Large intestine (tissue), 3 donors: ENCODE results near the gene ZNF750. TPM values are rescaled to one million over a fixed set of nuclear protein-coding genes. Genes with fewer than 3 reads are reported as not detected.

Source experiments
- DNase-seq, 2 donors: peaks; one replicate each; pipeline versions ENCODE4 v3.0.0 to v3.0.0-alpha.2; 2013
- H3K27ac ChIP-seq: one replicate; pipeline ENCODE4 v1.5.1; 2013; ENCODE audit warnings: low read length
- H3K27me3 ChIP-seq: 2 replicates; pipeline ENCODE4 v1.6.1; 2013; ENCODE audit warnings: low read length; ENCODE audit not compliant: control insufficient read depth, insufficient read depth
- H3K36me3 ChIP-seq: 2 replicates; pipeline ENCODE4 v1.6.1; 2013; ENCODE audit warnings: low read length; ENCODE audit not compliant: control insufficient read depth, insufficient read depth
- H3K4me1 ChIP-seq: one replicate; pipeline ENCODE4 v1.6.1; 2013; ENCODE audit warnings: low read length; ENCODE audit not compliant: control insufficient read depth, insufficient read depth
- H3K4me3 ChIP-seq: one replicate; pipeline ENCODE4 v1.5.1; 2013; ENCODE audit warnings: low read length
- H3K9me3 ChIP-seq: one replicate; pipeline ENCODE4 v1.6.1; 2013; ENCODE audit warnings: mild to moderate bottlenecking, low read depth, low read length, moderate library complexity; ENCODE audit not compliant: control insufficient read depth
- WGBS: methylation state at CpG from one replicate; pipeline ENCODE4 v1.1.5; 2013; ENCODE audit warnings: low lambda C conversion rate; ENCODE audit not compliant: insufficient coverage; 5-methylcytosine and 5-hydroxymethylcytosine counted together
- polyA plus RNA-seq: library from polyadenylated mRNA; unstranded; fragments of 120-200 nt; gene quantifications from one replicate; pipeline ENCODE4 v1.2.1, GENCODE V29; 2013

ZNF750 gene
- polyA plus RNA-seq, 1 donor, result 0.18 TPM

DNA sequence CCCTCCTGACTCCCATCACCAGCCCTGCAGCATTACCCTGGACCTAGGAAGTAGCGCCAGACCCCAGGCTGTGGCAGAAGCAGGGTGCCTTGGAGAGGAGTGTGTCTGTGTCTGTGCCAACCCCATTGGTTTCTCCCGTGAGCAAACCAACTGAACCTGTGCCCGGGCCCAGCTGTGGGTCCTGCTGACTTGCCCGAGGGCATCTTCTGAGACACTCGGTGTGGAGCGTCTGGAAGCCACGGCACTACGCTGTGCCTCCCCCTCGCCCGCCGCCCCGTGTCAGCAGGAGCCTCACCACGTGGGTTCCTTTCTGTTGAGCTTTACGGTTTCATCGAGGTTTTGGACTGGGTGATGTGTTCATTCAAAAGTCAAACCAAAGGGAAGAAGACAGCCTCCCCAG, 27.8 kb downstream of the ZNF750 start:
- Histone ChIP-seq H3K9me3 (no peaks in the 10 kb centered on the region), H3K27ac (no peak overlapping the region), H3K4me1 (no peaks in the 10 kb centered on the region), H3K4me3 (no peak overlapping the region), H3K27me3 (no peaks in the 10 kb centered on the region), H3K36me3 (peaks cover 58% of the 10 kb centered on the region)
- no peak for DNase-seq
- WGBS, result no CpG with 5 or more reads among the region's 15 CpGs

DNA sequence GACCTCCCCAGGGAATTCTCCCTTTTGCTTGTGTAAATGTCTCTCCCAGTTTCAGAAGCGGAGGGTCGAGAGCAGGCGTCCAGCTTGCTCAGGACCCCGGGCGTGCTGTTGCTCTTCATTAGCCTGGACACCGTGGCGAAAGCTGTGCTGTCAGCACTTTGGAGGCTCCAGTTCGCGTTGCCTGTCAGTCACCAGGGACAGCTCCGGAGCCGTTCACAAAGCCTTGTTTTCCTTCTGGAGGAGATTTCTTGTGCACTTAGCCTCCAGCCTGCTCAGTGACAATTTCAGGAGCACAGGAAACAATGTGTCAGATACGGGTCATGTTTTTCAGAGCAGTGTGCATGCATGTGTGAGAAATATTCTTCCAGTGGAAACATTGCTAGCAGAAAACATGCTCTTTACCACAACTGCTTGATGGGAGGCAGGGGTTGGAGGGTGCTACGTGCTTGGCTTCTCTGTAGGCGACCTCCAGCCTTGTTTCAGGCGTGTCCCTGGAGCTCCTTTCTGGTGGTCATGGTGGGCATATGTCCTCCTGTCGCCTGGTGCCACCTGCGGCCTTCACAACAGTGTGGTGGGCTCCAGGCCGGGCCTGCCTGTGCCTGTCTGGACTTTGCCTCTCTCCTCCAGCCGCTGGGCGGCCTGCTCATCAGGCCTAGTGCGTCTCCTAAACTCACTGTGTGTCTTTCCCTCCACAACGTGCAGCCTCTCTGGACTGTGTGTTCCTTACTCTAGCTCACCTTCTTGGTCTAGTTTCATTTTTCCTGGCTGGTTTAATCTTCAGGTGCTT, 29.0 kb downstream of the ZNF750 start:
- no peaks in the 10 kb centered on the region for H3K27me3 ChIP-seq
- 60% methylated on average over 1 of the region's 22 CpGs for WGBS
- no peak overlapping the region for H3K4me3 ChIP-seq
- H3K9me3 ChIP-seq, result no peaks in the 10 kb centered on the region
- no peak overlapping the region for H3K27ac ChIP-seq
- peaks cover 62% of the 10 kb centered on the region for H3K36me3 ChIP-seq
- no peak for DNase-seq
- no peaks in the 10 kb centered on the region for H3K4me1 ChIP-seq

DNA sequence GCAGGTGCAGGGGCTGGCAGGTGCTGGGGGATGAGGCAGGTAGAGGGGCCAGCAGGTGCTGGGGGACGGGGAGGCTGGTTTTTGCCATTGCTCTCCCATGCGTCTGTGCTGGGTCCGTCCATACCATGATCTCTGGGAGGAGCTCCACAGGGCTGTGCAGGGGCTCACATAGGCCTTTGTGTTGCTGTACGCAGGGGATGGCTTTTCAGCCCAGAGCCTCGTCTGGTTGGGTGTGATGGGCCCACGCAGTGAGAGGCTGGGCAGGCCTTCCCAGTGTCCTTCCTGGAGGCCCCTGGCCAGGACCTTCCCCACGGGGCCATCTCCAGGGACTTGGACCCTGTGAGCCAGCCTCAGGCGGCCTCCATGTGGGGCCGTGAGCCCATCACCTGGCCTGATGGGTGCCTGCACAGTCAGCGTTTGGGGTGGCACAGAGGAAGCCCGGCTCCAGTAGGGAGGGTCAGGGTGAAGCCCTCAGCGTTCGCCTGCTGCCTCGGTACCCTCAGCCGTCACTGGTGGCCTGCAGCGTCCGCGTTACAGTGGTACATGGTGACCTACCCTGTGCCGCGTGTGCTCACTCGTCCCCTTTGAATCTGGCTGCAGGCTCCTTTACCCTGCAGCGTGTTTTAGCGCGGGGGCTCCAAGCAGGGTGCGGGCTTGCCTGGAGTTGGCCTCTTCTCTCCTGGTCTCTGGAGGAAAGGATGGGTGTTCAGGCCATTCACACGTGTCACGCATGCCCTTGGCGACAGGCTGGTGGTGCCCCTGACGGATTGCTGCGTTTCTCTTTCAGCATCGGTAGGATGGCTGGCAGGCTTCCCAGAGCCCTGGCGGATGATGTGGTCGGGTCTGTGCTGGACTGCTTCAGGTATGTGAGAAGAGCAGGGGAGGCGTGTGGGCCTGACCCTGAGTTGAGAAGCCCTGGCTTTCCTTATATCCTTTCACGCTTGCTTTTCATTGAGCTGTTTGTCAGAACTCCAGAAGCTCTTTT, 30.6 kb downstream of the ZNF750 start:
- Histone ChIP-seq H3K9me3 (no peaks in the 10 kb centered on the region), H3K36me3 (peaks cover 57% of the 10 kb centered on the region), H3K4me3 (no peak overlapping the region), H3K27me3 (no peaks in the 10 kb centered on the region), H3K27ac (no peak overlapping the region), H3K4me1 (no peaks in the 10 kb centered on the region)
- DNase-seq, result no peak
- no CpG with 5 or more reads among the region's 35 CpGs for WGBS

DNA sequence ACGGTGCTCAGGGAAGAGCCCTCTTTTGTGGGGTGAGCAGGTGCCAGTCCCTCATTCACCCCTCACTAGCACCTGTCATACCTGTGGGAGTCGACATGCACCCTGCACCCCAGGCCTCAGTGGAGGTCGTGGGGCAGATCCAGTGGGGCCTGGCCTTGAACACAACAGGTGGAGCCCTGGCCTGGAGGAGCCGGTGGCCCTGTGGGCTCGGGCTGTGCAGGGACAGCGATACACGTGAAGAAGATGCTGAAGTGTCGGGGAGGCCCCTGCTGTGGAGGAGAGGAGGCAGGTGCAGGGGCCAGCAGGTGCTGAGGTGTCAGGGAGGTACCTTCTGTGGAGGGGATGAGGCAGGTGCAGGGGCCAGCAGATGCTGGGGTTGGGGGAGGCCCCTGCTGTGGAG, 31.8 kb downstream of the ZNF750 start:
- Histone ChIP-seq H3K9me3 (no peaks in the 10 kb centered on the region), H3K4me1 (no peaks in the 10 kb centered on the region), H3K4me3 (no peak overlapping the region), H3K36me3 (peaks cover 51% of the 10 kb centered on the region), H3K27ac (no peak overlapping the region), H3K27me3 (no peaks in the 10 kb centered on the region)
- DNase-seq, result no peak
- no CpG with 5 or more reads among the region's 8 CpGs for WGBS

DNA sequence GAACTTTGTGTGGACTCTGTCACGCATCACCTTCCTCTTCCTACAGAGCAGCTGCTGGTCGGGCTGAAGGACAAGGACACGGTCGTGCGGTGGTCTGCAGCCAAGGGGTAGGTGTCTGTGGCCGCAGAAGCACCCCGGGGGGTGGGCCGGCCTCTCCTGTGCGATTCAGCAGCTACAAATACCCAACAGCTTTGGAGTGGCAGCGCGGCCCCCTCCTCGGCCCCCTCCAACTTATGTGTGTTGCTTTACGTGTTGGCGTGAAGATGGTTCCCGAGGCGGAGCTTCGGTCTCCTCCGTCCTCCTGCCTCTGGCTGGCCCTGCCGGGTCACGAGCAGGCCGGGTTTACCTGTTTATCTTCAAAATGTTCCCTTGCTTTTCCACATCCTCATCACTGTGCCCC, 32.3 kb downstream of the ZNF750 start:
- Histone ChIP-seq H3K4me3 (no peak overlapping the region), H3K4me1 (no peaks in the 10 kb centered on the region), H3K27ac (no peak overlapping the region), H3K27me3 (no peaks in the 10 kb centered on the region), H3K9me3 (no peaks in the 10 kb centered on the region), H3K36me3 (peaks cover 50% of the 10 kb centered on the region)
- no CpG with 5 or more reads among the region's 21 CpGs for WGBS
- DNase-seq, result no peak

DNA sequence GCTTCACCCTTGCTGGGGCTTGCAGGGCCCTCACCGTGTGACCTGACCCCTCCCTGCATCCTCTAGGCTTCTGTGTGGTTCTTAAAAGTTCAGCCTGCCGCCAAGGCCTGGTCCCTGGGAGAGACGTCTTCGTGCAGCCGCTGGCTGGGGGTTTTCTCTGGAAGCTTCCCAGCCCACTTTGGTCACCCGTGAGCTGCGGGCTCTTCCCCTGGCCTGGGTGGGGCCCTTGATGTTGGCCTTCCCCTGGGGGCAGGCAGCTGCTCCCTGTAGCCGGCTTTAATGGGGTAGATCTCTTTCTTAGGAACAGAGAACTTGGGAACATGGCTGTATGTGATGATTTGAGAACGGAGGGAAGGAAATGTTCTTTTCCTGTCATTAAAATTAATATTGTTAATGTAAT, 32.7 kb downstream of the ZNF750 start:
- H3K4me3 ChIP-seq, result no peak overlapping the region
- no CpG with 5 or more reads among the region's 9 CpGs for WGBS
- no peaks in the 10 kb centered on the region for H3K27me3 ChIP-seq
- DNase-seq, result no peak
- no peaks in the 10 kb centered on the region for H3K9me3 ChIP-seq
- no peak overlapping the region for H3K27ac ChIP-seq
- no peaks in the 10 kb centered on the region for H3K4me1 ChIP-seq
- peaks cover 48% of the 10 kb centered on the region for H3K36me3 ChIP-seq

DNA sequence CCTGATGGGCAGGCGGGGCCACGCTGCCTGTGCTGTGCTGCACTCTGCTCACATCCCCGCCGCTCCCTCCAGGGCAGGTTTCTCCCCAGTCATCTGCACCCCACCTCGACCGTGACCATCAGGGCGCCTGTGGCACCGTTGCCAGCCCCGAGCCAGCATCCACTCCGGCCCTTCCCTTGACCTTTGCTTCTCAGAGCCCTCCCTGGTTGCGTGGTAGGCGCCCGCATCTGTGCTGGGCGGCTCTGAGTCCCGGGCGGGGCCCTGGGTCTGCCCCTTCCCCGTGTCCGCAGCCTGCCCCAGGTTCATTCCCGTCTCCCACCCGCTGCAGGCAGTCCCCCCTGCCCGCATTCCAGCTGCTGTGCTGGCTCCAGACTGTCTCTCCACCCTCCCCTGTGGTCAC, 33.2 kb downstream of the ZNF750 start:
- Histone ChIP-seq H3K27me3 (no peaks in the 10 kb centered on the region), H3K36me3 (peaks cover 45% of the 10 kb centered on the region), H3K9me3 (peaks cover 3% of the 10 kb centered on the region), H3K4me3 (no peak overlapping the region), H3K4me1 (no peaks in the 10 kb centered on the region), H3K27ac (no peak overlapping the region)
- no CpG with 5 or more reads among the region's 21 CpGs for WGBS
- no peak for DNase-seq

DNA sequence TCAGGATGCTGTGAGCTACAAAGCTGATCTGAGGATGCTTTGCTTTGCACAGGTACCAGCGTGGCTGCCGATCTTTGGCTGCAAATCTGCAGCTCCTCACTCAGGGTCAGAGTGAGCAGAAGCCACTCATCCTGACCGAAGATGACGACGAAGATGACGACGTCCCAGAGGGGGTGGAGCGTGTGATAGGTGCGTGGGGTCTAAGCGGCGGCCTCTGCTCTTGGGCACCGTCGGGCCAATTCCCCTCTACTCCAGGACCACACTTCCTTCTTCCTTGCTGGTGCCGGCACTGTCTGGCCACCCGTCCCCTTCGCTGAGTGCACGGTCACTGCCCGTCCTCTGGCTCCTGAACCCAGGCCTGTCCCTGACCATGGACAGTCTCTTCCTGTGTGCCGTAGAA, 34.0 kb downstream of the ZNF750 start:
- DNase-seq, result no peak
- Histone ChIP-seq H3K27me3 (no peaks in the 10 kb centered on the region), H3K36me3 (peaks cover 42% of the 10 kb centered on the region), H3K4me1 (no peaks in the 10 kb centered on the region), H3K4me3 (no peak overlapping the region), H3K27ac (no peak overlapping the region), H3K9me3 (peaks cover 8% of the 10 kb centered on the region)
- no CpG with 5 or more reads among the region's 19 CpGs for WGBS

DNA sequence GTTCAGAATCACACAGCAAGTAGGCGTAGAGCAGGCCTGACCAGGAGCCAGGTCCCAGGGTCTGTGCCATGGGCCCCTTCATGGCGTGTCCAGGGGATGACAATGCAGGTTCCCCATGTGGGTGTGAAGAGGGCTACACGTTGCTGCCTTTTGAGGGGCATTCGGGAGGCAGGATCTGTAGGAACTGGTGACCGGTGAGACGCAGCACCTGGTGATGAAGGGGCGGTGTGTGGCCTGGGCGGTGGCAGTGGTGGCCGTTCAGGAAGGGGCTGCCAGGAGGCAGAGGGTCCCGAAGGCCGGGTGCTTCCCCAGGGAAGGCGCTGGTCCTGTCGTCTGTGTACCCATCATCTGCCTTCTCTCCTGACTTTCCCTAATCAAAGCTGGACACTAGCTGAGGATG, 34.6 kb downstream of the ZNF750 start:
- H3K27me3 ChIP-seq, result no peaks in the 10 kb centered on the region
- no peak overlapping the region for H3K27ac ChIP-seq
- H3K4me1 ChIP-seq, result no peaks in the 10 kb centered on the region
- H3K9me3 ChIP-seq, result peaks cover 8% of the 10 kb centered on the region
- H3K36me3 ChIP-seq, result peaks cover 41% of the 10 kb centered on the region
- no peak overlapping the region for H3K4me3 ChIP-seq
- no peak for DNase-seq
- no CpG with 5 or more reads among the region's 13 CpGs for WGBS

DNA sequence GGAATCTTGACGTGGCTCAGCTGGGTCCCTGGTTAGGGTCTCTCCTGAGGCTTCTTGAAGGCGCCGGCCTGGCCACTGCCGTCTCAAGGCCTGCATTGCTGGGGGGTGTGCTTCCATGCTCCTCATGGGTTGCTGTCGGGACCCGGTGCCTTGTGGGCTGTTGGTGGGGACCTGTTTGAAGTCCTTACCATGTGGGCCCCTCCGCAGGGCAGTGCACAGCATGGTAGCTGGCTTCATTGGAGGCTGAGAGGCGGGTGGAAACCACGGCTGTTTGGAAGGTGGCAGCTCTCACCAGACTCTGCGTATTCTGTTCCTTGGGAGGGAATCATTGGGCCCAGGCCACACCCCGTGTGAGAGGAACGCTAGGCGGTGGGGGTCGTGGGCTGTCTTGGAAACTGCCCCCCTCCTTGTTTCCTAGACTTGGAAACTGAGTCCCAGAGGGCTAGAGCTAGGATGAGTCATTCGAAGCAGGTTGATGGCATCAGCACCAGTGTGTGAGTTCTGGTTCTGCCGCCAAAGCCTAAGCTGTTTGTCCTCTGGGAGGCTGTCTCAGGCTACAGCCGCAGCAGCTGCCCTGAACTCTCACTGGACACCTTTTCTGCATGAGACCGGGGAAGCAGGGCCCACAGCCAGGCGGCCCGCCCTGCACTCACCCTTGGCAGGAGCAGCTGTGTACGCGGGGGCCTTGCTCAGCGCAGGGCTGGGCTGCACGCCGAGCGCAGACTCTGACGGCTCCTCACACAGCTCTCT, 35.2 kb downstream of the ZNF750 start:
- Histone ChIP-seq H3K4me3 (no peak overlapping the region), H3K36me3 (peaks cover 41% of the 10 kb centered on the region), H3K27me3 (no peaks in the 10 kb centered on the region), H3K9me3 (peaks cover 8% of the 10 kb centered on the region), H3K27ac (no peak overlapping the region), H3K4me1 (no peaks in the 10 kb centered on the region)
- no peak for DNase-seq
- no CpG with 5 or more reads among the region's 27 CpGs for WGBS
